HEK293 (cell line): Measurements from ENCODE around the gene LRRC34.

ENCODE experiments used
- CTCF ChIA-PET: fragments of 350-600 bp; formaldehyde crosslinking; extraction: SDS; loops from one replicate; lab custom pipeline; 2021; ENCODE audit warnings: antibody characterized with exemption; lab: Yijun Ruan, JAX
- POLR2A ChIA-PET: fragments of 300-600 bp; formaldehyde crosslinking; extraction: SDS; loops from one replicate; lab custom pipeline; 2020; ENCODE audit warnings: antibody characterized with exemption, inconsistent platforms; lab: Yijun Ruan, JAX
- H3K27ac ChIP-seq: fragments of 200-500 bp; sonication (Bioruptor generic); 2 replicates; pipeline ENCODE4 v1.5.1; 2014; ENCODE audit warnings: low read depth, low read length, control low read depth, inconsistent platforms; ENCODE audit errors: extremely low read depth
- H3K36me3 ChIP-seq, 2 experiments: fragments of 200-500 bp in 1 of 2; sonication (Bioruptor generic) in 1 of 2; 1 replicate in 1 of 2; 2 replicates in 1 of 2; pipeline ENCODE4 v1.5.1; 2014 to 2017; ENCODE audit warnings: inconsistent platforms in 2 of 2, low read length in 2 of 2; ENCODE audit not compliant: control insufficient read depth in 2 of 2, insufficient read depth in 1 of 2
- H3K4me1 ChIP-seq: fragments of 200-500 bp; sonication (Bioruptor generic); 2 replicates; pipeline ENCODE4 v1.5.1; 2014; ENCODE audit warnings: mild to moderate bottlenecking, low read length, inconsistent platforms; ENCODE audit not compliant: control insufficient read depth, insufficient read depth
- H3K4me3 ChIP-seq: 2 replicates; pipeline ENCODE4 v1.5.1; 2011; ENCODE audit warnings: low read depth, mild to moderate bottlenecking, control low read depth, low read length, moderate library complexity
- H3K9me3 ChIP-seq: fragments of 200-500 bp; sonication (Bioruptor generic); 2 replicates; pipeline ENCODE4 v1.5.1; 2014; ENCODE audit warnings: low read depth, low read length, inconsistent platforms; ENCODE audit not compliant: control insufficient read depth, insufficient read depth
- EGR2 ChIP-seq: fragments of 450-650 bp; formaldehyde crosslinking; IDR thresholded peaks from 2 replicates; pipeline ENCODE4 v1.5.1; 2016; ENCODE audit warnings: low read depth, missing biosample characterization, missing genetic modification characterization
- GFI1B ChIP-seq: fragments of 450-650 bp; formaldehyde crosslinking; IDR thresholded peaks from 2 replicates; pipeline ENCODE4 v1.5.1; 2016; ENCODE audit warnings: missing biosample characterization, missing genetic modification characterization
- GLI2 ChIP-seq: fragments of 450-650 bp; formaldehyde crosslinking; IDR thresholded peaks from 2 replicates; pipeline ENCODE4; 2017; ENCODE audit warnings: missing biosample characterization, missing genetic modification characterization, low read depth, borderline replicate concordance
- OVOL3 ChIP-seq: fragments of 450-650 bp; formaldehyde crosslinking; IDR thresholded peaks from 2 replicates; pipeline ENCODE4 v1.5.1; 2016; ENCODE audit warnings: missing biosample characterization, missing genetic modification characterization
- TRIM28 ChIP-seq: IDR thresholded peaks from 2 replicates; pipeline ENCODE4 v1.6.1; 2011; ENCODE audit warnings: low read length, control low read depth, borderline replicate concordance
- ZBTB21 ChIP-seq: fragments of 450-650 bp; formaldehyde crosslinking; IDR thresholded peaks from 2 replicates; pipeline ENCODE4 v1.5.1; 2017; ENCODE audit warnings: missing biosample characterization, missing genetic modification characterization
- ZNF140 ChIP-seq: fragments of 450-650 bp; formaldehyde crosslinking; IDR thresholded peaks from 2 replicates; pipeline ENCODE4 v1.5.1; 2016; ENCODE audit warnings: missing biosample characterization, missing genetic modification characterization
- ZNF223 ChIP-seq: fragments of 450-650 bp; formaldehyde crosslinking; IDR thresholded peaks from 2 replicates; pipeline ENCODE4 v1.5.1; 2016; ENCODE audit warnings: missing biosample characterization, missing genetic modification characterization
- ZNF239 ChIP-seq: fragments of 450-650 bp; formaldehyde crosslinking; IDR thresholded peaks from 2 replicates; pipeline ENCODE4 v1.5.1; 2016; ENCODE audit warnings: missing biosample characterization, missing genetic modification characterization
- ZNF24 ChIP-seq: fragments of 450-650 bp; formaldehyde crosslinking; IDR thresholded peaks from 2 replicates; pipeline ENCODE4 v1.5.1; 2016; ENCODE audit warnings: missing biosample characterization, missing genetic modification characterization
- ZNF335 ChIP-seq: fragments of 450-650 bp; formaldehyde crosslinking; conservative IDR thresholded peaks from 2 replicates; pipeline ENCODE4 v1.5.1; 2016; ENCODE audit warnings: missing biosample characterization, missing genetic modification characterization
- ZNF394 ChIP-seq: fragments of 450-650 bp; formaldehyde crosslinking; IDR thresholded peaks from 2 replicates; pipeline ENCODE4 v1.5.1; 2016; ENCODE audit warnings: missing biosample characterization, missing genetic modification characterization, mild to moderate bottlenecking, moderate library complexity, borderline replicate concordance
- ZNF423 ChIP-seq: fragments of 450-650 bp; formaldehyde crosslinking; IDR thresholded peaks from 2 replicates; pipeline ENCODE4 v1.5.1; 2016; ENCODE audit warnings: missing biosample characterization, missing genetic modification characterization
- ZNF629 ChIP-seq: fragments of 450-650 bp; formaldehyde crosslinking; IDR thresholded peaks from 2 replicates; pipeline ENCODE4 v1.5.1; 2017; ENCODE audit warnings: missing biosample characterization, missing genetic modification characterization
- TF ChIP-seq, protein P1 (sequence below): fragments of 450-650 bp; formaldehyde crosslinking; IDR thresholded peaks from 2 replicates; pipeline ENCODE4 v1.5.1; 2016; ENCODE audit warnings: missing biosample characterization, missing genetic modification characterization
- TF ChIP-seq, protein P2 (sequence below): fragments of 450-650 bp; formaldehyde crosslinking; IDR thresholded peaks from 2 replicates; pipeline ENCODE4 v1.5.1; 2016; ENCODE audit warnings: missing biosample characterization, missing genetic modification characterization, borderline replicate concordance
- TF ChIP-seq, protein P3 (sequence below): fragments of 450-650 bp; formaldehyde crosslinking; IDR thresholded peaks from 2 replicates; pipeline ENCODE4 v1.5.1; 2016; ENCODE audit warnings: missing biosample characterization, missing genetic modification characterization
- TF ChIP-seq, protein P4 (sequence below): fragments of 450-650 bp; formaldehyde crosslinking; IDR thresholded peaks from 2 replicates; pipeline ENCODE4 v1.5.1; 2016; ENCODE audit warnings: missing biosample characterization, missing genetic modification characterization

The LRRC34 gene

DNA sequence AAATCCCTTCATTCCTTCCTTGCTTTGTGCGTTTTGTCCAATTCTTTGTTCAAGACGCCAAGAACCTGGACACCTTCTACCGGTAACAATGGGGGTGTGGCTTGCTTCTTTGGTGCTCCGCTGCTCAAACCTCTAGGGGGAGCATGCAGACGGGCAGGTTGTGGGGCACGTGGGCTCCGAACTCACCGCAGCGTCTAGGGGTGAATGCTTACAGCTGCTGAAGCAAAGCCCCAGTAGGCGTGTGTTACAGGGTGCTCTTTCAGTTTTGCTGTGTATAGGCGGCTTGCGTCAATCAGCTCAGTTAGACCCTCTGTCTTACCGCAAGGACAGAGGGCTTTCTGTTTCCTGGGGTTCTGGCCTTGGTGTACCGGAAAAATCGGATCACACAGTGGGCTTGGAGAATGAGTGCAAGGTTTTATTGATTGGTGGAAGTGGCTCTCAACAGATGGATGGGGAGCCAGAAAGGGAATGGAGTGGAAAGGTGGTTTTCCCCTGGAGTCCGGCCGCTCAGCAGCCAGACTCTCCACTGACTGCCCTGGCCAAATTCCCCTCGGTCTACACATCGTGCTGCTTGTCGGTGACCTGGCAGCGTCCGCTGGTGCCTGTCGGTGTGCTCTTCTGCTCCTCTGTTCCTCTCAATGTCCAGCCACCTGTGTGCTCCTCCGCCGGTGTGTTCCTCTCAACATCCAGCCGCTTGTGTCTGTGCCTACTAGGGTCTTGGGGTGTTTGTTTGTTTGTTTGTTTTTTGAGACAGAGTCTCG, 1.2 kb upstream of the LRRC34 start:
- H3K9me3 ChIP-seq: no peaks in the 10 kb centered on the region
- H3K4me3 ChIP-seq: no peak overlapping the region
- no peaks in the 10 kb centered on the region for H3K4me1 ChIP-seq
- no peak overlapping the region for H3K27ac ChIP-seq
- TF ChIP-seq ZNF423 (no peak), ZNF629 (tag by site-specific recombination) (no peak)
- POLR2A ChIA-PET: no interaction called here
- H3K36me3 ChIP-seq: no peaks in the 10 kb centered on the region
- CTCF ChIA-PET: no interaction called here

DNA sequence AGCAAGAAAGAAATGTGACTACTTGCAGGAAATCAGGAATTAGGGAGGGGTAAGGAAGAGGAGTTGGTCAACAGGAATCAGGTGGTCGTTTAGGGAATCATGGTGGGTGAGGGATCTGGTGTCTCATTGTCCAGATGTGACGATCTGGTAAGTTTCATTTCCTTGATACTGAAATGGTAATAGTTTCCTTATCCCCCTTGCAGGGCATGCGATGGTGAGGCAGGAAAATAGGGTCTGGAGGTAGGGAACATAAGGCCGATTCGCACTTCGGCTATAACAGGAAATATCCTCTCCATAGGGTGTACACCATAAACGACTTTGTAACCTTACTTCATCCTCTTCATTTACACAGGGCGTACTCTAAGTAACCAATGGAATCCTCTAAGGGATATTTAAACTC, 574 bp upstream of the LRRC34 start:
- no peak overlapping the region for H3K27ac ChIP-seq
- no peaks in the 10 kb centered on the region for H3K9me3 ChIP-seq
- CTCF ChIA-PET: interaction anchor here (0.6 kb wide), 1 partner anchor 391 kb away, joined by 3 read pairs; no protein-coding TSS in a partner anchor
- no peak overlapping the region for H3K4me3 ChIP-seq
- H3K4me1 ChIP-seq: no peaks in the 10 kb centered on the region
- POLR2A ChIA-PET: interaction anchor here (0.7 to 1.3 kb wide), 3 partner anchors 40 to 151 kb away, joined by 3 to 6 read pairs (median 4); partner anchors contain the start of genes ACTRT3 and MYNN
- no peaks in the 10 kb centered on the region for H3K36me3 ChIP-seq
- 0 out of 2 replicates have a peak, but pooled peaks have one; percentile 3 for TF ChIP-seq TRIM28
- no peak for TF ChIP-seq EGR2

DNA sequence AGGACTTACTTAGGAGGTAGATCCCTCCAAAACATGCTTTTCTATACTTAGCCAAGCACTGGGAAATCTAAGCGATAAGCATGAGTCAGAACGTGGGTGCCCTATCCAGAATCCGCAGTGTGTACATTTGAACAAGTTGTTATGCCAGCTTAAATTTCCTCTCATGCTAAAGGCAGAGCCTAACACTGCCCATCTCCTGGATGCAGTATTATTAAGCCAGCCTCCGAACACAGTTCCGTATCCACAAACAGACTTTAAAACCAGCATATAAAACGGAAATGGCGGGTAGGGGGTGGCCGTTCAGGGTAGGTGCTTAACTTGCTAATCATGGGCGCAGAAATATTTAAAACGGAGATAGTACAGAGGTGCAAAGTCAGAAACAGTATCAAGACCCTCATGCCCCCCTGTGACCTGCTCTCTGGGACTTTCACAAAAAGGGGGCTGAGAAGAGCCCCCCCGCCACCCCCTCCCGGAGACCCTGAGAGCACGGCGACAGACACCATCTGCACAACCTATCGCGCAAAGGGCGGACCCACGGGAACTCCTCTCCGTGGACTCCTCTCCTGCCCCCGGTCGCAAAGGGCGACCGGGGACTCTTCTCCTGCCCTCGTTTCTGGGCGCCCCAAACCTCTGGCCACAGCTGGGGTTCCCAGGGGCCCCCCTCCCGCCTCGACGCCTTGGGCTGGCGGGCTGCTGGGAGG, 923 bp downstream of the LRRC34 start:
- CTCF ChIA-PET: interaction anchor here (0.6 to 0.7 kb wide), 3 partner anchors 15 to 602 kb away, joined by 3 read pairs; no protein-coding TSS in a partner anchor
- POLR2A ChIA-PET: interaction anchor here (0.6 to 1.6 kb wide), 5 partner anchors 13 to 368 kb away, joined by 4 to 6 read pairs (median 4); partner anchors contain the start of genes ACTRT3 and MYNN
- no peaks in the 10 kb centered on the region for H3K4me1 ChIP-seq
- H3K36me3 ChIP-seq: peaks cover 0 to 4% of the 10 kb centered on the region in 2 experiments; a peak in 1 of 3 replicates
- peak overlapping the region; percentile 80 for H3K27ac ChIP-seq
- no peaks in the 10 kb centered on the region for H3K9me3 ChIP-seq
- H3K4me3 ChIP-seq: peak overlapping the region; percentile 61
- TF ChIP-seq ZNF394 (tag by site-specific recombination): no peak
- TF ChIP-seq, protein P1, sequence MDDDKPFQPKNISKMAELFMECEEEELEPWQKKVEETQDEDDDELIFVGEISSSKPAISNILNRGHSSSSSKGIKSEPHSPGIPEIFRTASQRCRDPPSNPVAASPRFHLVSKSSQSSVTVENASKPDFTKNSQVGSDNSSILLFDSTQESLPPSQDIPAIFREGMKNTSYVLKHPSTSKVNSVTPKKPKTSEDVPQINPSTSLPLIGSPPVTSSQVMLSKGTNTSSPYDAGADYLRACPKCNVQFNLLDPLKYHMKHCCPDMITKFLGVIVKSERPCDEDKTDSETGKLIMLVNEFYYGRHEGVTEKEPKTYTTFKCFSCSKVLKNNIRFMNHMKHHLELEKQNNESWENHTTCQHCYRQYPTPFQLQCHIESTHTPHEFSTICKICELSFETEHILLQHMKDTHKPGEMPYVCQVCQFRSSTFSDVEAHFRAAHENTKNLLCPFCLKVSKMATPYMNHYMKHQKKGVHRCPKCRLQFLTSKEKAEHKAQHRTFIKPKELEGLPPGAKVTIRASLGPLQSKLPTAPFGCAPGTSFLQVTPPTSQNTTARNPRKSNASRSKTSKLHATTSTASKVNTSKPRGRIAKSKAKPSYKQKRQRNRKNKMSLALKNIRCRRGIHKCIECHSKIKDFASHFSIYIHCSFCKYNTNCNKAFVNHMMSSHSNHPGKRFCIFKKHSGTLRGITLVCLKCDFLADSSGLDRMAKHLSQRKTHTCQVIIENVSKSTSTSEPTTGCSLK: no peak
- TF ChIP-seq, protein P2, sequence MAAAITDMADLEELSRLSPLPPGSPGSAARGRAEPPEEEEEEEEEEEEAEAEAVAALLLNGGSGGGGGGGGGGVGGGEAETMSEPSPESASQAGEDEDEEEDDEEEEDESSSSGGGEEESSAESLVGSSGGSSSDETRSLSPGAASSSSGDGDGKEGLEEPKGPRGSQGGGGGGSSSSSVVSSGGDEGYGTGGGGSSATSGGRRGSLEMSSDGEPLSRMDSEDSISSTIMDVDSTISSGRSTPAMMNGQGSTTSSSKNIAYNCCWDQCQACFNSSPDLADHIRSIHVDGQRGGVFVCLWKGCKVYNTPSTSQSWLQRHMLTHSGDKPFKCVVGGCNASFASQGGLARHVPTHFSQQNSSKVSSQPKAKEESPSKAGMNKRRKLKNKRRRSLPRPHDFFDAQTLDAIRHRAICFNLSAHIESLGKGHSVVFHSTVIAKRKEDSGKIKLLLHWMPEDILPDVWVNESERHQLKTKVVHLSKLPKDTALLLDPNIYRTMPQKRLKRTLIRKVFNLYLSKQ (tag by site-specific recombination): no peak
- TF ChIP-seq, protein P3, sequence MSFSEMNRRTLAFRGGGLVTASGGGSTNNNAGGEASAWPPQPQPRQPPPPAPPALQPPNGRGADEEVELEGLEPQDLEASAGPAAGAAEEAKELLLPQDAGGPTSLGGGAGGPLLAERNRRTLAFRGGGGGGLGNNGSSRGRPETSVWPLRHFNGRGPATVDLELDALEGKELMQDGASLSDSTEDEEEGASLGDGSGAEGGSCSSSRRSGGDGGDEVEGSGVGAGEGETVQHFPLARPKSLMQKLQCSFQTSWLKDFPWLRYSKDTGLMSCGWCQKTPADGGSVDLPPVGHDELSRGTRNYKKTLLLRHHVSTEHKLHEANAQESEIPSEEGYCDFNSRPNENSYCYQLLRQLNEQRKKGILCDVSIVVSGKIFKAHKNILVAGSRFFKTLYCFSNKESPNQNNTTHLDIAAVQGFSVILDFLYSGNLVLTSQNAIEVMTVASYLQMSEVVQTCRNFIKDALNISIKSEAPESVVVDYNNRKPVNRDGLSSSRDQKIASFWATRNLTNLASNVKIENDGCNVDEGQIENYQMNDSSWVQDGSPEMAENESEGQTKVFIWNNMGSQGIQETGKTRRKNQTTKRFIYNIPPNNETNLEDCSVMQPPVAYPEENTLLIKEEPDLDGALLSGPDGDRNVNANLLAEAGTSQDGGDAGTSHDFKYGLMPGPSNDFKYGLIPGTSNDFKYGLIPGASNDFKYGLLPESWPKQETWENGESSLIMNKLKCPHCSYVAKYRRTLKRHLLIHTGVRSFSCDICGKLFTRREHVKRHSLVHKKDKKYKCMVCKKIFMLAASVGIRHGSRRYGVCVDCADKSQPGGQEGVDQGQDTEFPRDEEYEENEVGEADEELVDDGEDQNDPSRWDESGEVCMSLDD (tag by site-specific recombination): peak; percentile 92
- TF ChIP-seq GFI1B (tag by site-specific recombination): no peak
- TF ChIP-seq ZNF335 (tag by site-specific recombination): peak; percentile 43
- TF ChIP-seq, protein P4, sequence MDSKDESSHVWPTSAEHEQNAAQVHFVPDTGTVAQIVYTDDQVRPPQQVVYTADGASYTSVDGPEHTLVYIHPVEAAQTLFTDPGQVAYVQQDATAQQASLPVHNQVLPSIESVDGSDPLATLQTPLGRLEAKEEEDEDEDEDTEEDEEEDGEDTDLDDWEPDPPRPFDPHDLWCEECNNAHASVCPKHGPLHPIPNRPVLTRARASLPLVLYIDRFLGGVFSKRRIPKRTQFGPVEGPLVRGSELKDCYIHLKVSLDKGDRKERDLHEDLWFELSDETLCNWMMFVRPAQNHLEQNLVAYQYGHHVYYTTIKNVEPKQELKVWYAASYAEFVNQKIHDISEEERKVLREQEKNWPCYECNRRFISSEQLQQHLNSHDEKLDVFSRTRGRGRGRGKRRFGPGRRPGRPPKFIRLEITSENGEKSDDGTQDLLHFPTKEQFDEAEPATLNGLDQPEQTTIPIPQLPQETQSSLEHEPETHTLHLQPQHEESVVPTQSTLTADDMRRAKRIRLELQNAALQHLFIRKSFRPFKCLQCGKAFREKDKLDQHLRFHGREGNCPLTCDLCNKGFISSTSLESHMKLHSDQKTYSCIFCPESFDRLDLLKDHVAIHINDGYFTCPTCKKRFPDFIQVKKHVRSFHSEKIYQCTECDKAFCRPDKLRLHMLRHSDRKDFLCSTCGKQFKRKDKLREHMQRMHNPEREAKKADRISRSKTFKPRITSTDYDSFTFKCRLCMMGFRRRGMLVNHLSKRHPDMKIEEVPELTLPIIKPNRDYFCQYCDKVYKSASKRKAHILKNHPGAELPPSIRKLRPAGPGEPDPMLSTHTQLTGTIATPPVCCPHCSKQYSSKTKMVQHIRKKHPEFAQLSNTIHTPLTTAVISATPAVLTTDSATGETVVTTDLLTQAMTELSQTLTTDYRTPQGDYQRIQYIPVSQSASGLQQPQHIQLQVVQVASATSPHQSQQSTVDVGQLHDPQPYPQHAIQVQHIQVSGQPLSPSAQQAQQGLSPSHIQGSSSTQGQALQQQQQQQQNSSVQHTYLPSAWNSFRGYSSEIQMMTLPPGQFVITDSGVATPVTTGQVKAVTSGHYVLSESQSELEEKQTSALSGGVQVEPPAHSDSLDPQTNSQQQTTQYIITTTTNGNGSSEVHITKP (tag by site-specific recombination): peak; percentile 97
- TF ChIP-seq ZNF140 (tag by site-specific recombination): no peak
- 0 out of 2 replicates have a peak, but pooled peaks have one; percentile 16 for TF ChIP-seq ZNF24 (tag by site-specific recombination)
- no peak for TF ChIP-seq ZBTB21
- no peak for TF ChIP-seq OVOL3 (tag by site-specific recombination)
- no peak for TF ChIP-seq ZNF239
- no peak for TF ChIP-seq ZNF223 (tag by site-specific recombination)
- no peak for TF ChIP-seq GLI2
